A549 treated with RU486 at 1 μM for 4 hours (cell line): ENCODE results near the gene PRIM1. TPM values are rescaled to one million over a fixed set of nuclear protein-coding genes. Genes with fewer than 3 reads are reported as not detected.

Source experiments
- total RNA-seq: library from RNA; stranded (reverse); fragments of 200-300 nt; extraction: Qiagen RNA extraction; gene quantifications from 5 replicates; pipeline ENCODE4 v1.2.3, GENCODE V29; 2022; ENCODE audit warnings: low read depth

Gene PRIM1
- 21.8 to 29.8 TPM (median 28.1 TPM) in 5 replicates for total RNA-seq

DNA sequence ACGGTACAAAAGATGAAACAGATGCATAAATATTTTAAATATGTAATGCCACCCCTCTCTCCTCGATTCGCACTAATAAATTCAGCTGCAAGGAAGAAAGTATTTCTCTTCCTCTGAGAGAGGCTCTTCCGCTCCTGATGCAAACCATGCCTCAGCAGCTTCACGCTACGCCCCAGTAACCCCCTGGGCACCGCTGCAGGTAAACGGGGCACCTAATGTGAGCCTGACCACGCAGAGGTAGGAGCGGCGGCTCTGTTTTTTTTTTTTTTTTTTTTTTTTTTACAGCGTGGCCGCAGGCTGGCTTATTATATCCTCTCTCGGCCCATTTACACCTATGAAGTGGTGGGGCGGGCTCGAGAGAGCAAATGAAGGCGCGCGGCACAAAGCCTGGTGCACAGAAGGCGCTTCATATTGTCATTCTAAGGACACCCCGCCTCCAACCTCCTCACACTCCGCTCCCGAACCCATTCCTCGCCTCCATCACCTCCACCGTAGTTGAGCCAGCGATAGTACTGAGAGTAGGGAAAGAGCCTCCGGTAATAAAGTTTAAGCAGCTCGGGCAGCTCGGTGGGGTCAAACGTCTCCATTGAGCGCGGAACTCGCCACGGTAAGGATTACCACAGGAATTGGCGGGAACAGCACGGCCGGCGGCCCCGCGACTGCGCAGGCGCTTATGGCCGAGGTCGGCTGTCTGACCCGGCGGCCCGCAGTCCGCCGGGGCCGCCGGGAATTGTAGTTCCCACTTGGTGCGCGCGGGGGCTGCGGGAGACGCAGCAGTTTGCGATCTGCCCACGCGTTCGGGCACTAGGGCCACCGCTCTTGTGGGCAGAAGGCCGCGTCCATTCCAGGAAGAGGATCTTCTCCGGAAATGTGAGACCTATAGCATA lies at the start of gene PRIM1:
TSS of gene PRIM1 (minus strand) at position 612 of the 887 bp plus-strand sequence. CDS start at position 587, 25 bp downstream.

DNA sequence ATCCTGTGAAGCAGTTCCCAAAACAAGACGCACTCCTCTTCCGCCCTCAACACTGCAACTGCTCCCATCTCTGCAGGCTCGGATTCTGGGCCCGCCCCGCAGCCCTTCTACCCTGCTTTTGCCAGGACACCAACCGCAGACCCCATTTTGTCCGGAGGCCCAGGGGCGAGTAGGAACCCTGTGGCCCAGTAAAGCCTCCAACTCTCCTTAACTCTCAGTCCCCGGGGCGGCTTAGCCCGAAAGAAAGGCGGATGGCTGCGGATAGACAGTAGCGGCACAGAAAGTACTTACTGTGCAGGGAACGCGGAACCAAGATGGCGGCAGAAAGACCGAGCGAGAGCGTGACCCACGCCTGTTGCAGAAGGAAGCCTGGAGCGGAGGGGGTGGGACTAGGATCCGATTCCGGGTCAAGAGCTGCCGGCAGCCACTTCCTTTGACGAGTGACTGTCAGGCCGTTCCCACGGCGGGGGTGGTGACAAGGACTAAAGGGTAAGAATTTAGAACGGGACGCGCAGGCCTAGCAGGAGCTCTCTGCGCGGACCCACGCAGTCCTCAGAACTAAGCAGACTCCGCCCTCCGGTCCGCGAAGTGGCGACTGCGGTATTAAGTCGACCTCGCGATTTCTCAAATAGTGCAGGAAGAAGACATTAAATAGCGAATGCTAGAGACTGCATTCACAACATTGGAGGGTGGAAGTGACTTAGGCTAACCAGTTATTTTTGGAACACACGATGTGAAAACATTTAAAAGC lies 27.0 kb downstream of the PRIM1 start, which contains the start of gene NACA:
TSS of gene NACA (minus strand) at position 328 of the 751 bp plus-strand sequence. CDS start 778 bp downstream, outside the sequence.

DNA sequence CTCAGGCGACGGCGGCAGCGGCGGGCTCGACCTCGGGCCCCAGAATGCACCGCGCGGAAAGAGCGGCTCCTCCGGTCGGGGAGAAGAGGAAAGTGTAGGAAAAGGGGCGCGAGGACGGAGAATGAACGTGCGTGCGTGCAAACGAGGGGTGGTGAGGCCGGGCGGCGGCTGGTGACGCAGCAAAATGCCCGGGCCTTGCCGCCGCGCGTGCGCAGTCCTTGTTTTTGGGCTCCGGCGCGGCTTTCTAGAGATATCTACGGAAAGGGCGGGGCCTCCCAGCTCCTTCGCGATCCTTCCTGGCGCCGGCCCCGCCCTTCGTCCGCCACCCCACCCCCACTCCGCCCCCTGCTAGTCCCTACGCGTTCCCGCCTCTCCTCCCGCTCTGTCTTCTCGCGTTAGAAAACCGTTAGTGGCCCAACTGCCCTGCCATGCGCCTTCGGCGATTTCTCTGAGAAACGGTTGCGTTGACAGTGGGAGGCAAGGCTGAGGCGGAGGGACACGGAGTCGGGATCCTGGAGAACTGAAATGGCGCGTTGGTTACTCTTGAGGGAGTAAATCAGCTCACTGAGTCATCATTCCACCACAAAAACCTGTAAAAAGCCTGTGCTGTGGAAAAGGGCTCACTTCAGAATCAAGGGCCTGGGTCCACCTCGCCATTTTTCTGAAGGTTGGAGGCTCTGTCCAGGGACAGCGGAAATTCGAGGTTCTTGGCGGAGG lies 63.8 kb downstream of the PRIM1 start, which contains the start of gene PTGES3:
TSS of gene PTGES3 (minus strand) at position 156 of the 717 bp plus-strand sequence. CDS start 285 bp downstream, outside the sequence.

Other genes starting within 250 kb of the PRIM1 start
- 10.4 to 14.5 TPM (median 13.6 TPM) in 5 replicates for gene RBMS2, start 230.5 kb downstream of the PRIM1 start, total RNA-seq
- gene BAZ2A, start 122.0 kb downstream of the PRIM1 start, total RNA-seq: 25.8 to 43.7 TPM (median 39.2 TPM) in 5 replicates
- 773 to 1,102 TPM (median 887 TPM) in 5 replicates for gene ATP5F1B, start 106.3 kb downstream of the PRIM1 start, total RNA-seq
- gene PTGES3, start 64.0 kb downstream of the PRIM1 start, total RNA-seq: 245 to 446 TPM (median 429 TPM) in 5 replicates
- gene NACA, start 27.0 kb downstream of the PRIM1 start, total RNA-seq: 1,520 to 2,027 TPM (median 1,634 TPM) in 5 replicates
- 0.51 to 2.1 TPM (median 1.7 TPM) in 5 replicates for gene HSD17B6, start 11.0 kb upstream of the PRIM1 start, total RNA-seq
- not detected in 5 replicates for gene SDR9C7, start 182.1 kb upstream of the PRIM1 start, total RNA-seq
- gene RDH16, start 205.3 kb upstream of the PRIM1 start, total RNA-seq: 0.07 to 0.10 TPM (median 0.09 TPM) in 5 replicates